Limb (tissue), 2 donors: ENCODE results near the gene BCAR3.
"Not testable (repeated sequence)": the region's sequence is repeated elsewhere in the genome, so short reads cannot be mapped to it uniquely, and the experiment has no call there.

Experiments used
- DNase-seq, 2 donors: peaks; one replicate each; pipeline ENCODE4 v3.0.0-alpha.2; 2016; ENCODE audit errors: extremely low spot score in 2 of 2

BCAR3 gene

GRCh38 chr1:93689521-93690223 lies 8.0 kb upstream of the BCAR3 start:
- DNase-seq = no peak

DNA sequence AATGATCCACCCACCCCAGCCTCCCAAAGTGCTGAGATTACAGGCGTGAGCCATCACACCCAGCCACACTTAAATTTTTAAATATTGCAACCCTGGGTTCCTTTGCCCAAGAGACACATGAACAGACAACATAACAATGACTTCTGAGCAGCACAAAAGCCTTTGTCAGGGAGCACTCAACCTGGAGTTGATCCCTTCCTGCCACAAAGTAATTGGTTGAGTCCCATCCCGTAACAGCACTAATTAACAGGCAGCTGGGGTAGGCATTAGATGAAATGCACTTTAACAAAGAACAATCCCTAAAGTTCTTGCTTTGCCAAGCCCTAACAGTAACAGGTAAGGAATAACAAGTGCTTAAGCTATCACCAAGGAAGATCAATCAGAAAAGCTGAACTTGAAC lies 5.9 kb upstream of the BCAR3 start:
- no peak for DNase-seq

- DNase-seq = no peak
Measured at GRCh38 chr1:93686504-93687250, 5.0 kb upstream of the BCAR3 start.

DNA sequence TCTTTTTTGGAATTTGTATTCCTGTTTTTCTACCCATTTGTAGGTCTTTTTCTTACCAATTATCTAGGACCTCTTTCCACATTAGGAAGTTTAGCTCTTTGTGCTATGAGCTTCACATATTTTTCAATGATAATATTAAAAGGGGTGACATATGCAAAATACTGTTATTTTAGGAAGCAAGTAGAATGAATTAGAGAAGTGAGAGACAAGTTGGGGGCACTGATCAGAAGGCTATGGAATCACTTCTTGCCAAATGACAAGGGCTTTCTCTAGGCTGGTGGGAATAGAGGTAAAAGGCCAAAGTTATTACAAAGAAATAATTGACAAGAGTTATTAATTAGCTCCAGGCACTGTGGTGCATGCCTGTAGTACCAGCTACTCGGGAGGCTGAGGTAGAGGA lies 4.3 kb upstream of the BCAR3 start:
- DNase-seq = no peak

DNA sequence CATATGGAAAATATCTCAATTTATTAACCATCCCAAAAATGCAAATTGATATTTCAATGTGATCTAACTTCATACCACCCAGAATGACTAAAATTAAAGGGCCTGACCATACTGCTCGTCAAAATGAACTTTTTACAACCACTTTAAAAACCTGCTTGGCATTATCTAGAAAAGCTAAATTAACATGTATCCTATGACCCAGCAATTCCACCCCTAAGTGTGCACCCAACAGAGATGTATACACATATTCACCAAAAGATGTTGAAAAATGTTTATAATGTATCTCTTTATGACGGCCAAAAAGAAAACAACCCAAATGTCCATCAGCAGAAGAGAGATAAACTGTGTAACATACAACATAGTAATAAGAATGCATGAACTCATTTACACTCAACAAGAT lies 1.6 kb upstream of the BCAR3 start:
- no peak for DNase-seq

DNA sequence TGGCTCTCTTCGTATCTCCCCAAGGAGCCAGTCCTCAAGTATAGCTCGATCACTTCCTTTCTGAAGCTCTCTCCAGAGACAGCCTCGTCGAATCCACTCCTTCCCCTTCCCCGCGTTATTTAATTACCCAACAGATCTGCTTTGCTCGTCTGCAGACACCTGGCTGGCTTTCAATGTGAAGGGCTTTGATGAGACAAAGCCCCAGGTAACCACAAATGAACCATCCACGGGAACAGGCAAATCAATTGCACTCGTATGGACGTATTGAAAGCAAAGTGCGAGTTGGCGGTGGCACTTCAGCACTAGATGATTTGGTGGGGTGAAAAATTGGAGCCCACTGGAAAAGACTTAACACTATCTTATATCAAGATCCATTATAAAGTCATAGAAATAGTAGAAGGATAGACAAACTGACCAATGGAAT lies 364 bp upstream of the BCAR3 start:
- DNase-seq = no peak

- DNase-seq = peak; percentile 73 to 81
Measured at GRCh38 chr1:93680420-93681100, 1.1 kb downstream of the BCAR3 start.

GRCh38 chr1:93680076-93680419 lies 1.6 kb downstream of the BCAR3 start:
- DNase-seq = no peak

GRCh38 chr1:93679546-93679945 lies 2.1 kb downstream of the BCAR3 start:
- DNase-seq = no peak

DNA sequence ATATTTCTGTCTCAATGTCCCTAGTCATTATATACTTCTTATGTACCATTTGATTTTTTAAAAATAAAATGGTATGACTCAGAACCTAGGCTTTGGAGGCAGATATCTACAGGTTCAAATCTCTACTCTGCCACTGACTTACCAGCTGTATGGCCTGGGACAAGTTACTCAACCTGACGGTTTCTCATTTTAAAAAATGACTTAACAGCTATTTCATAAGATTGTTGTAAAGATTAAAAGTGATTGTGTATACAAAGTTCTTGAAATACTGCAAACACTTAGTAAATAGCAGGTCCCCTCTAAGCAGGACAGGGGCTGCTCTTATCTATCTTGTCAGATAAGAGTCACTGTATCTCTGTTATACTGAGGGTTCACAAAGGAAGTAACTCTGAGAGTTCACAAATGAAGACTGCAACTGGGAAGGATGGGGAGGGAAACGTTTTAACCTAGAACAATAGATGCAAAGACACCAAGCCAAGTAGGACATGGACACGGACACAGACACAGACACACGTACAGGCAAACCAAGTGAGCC lies 2.6 kb downstream of the BCAR3 start:
- no peak for DNase-seq

DNA sequence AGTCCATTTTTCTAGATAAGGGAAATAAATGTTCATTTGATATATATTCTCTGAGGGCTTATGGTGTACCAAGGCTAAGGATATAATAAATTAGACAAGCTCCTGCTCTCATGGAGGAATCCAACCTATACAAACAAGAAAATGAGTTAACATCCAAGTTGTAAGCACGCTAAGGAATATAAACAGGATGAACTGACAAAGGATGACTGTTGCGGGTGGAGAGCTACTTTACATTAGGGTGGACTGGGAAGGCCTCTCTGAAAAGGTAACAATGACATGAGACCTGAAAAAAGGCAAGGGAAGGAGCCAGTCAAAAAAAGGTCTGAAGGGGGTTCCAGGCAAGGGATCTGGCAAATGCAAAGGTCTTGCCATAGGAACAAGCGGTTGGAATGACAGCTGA lies 3.1 kb downstream of the BCAR3 start:
- DNase-seq = no peak

DNA sequence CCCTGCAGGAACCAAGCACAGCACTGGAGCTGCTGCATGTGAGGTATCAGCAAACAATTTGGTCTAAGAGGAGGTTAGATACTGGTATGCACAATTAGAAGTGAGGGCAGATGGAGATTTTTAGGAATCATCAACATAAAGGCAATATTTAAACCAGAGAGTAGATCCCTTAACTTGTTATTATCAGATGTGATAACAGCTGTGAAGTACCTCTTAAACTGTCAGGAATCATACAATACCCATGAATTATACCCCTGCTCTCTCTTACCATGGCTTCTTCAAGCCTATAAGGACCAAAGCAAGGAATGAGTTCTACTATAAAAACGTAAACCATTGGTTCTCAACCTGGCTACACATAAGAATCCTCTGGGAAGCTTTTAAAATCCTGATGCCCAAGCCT lies 3.9 kb downstream of the BCAR3 start:
- DNase-seq = no peak

DNA sequence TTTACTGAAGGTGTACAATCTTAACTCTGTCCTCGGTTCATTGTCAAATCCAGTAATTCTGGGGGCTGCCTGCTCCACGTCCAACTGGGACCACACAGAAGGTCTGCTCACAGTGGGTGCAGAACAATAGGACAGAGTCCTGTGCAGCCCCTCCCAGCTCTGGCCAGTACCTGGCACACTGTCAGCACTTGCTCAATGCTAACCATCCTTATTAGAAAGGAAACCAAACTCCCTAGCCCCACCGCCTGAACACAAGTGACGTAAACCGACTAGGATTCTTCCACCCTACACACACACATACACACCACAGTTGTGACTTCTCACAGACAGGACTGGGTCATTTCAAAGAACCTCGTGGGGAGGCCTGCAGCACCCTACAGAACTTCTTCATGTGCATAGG lies 5.2 kb downstream of the BCAR3 start:
- DNase-seq = no peak

GRCh38 chr1:93675931-93676330 lies 5.7 kb downstream of the BCAR3 start:
- no peak for DNase-seq

GRCh38 chr1:93675271-93675670 lies 6.4 kb downstream of the BCAR3 start:
- DNase-seq = no peak

DNA sequence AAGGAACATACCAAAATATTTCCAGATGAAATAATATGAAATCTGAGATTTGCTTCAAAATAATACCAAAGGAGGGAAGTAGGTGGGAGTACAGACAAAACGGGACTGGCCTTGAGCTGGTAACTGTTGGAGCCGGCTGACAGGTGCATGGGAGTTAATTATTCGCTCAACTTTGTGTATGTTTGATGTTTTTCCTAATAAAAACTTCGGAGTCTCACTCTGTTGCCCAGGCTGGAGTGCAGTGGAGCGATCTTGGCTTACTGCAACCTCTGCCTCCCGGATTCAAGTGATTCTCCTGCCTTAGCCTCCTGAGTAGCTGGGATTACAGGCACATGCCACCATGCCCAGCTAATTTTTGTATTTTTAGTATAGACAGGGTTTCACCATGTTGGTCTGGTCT lies 7.6 kb downstream of the BCAR3 start:
- not testable (repeated sequence) for DNase-seq

DNA sequence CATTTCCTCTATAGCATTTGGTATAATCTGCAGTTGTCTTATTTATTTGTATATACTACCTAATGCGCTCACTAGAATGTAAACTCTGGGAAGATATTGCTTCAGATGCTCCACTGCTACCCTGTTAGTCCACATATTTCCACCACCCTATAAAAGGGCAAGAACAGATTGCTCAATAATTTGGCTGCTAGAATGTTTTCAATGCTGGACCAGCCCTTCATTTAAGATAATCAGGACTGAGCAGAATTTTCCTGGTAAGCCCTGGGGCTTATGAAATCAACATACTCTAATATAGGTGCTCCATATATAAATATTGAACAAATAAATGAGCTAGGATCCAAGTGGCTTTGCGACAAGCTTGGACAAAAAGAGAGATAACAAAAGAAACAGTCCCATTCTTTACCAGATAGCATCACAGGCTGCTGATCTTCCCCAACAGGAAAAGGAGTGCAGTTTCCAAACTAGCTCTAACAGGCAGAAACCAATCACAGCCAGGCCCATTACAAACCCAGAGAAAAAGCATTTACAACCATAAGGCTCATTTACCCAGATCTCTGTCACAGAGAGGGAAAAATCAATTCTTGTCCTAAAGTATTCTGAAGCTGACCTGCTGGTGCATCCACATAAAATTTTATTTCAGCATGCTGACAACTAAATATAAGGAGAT lies 8.3 kb downstream of the BCAR3 start:
- no peak for DNase-seq

- no peak for DNase-seq
Measured at GRCh38 chr1:93672477-93673162, 9.0 kb downstream of the BCAR3 start.

DNA sequence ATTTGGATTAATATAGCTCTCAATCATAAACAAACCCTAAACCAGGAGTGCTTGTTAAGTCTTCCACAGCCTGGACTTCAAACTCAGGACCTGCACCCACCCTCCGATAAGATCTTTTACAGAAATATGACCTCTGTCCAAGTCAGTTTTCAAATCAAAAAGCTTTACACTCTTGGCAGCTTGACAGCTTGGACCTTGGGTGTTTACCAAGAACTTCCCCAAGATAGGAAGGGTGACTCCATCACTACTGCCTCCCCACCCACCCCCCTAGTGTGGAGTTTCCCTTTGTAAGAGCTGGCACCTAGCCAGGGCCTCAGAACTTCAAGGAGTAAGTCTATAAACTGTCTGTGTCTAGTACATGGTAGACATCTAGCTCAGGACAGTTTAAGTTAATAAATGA lies 9.6 kb downstream of the BCAR3 start:
- no peak for DNase-seq

DNA sequence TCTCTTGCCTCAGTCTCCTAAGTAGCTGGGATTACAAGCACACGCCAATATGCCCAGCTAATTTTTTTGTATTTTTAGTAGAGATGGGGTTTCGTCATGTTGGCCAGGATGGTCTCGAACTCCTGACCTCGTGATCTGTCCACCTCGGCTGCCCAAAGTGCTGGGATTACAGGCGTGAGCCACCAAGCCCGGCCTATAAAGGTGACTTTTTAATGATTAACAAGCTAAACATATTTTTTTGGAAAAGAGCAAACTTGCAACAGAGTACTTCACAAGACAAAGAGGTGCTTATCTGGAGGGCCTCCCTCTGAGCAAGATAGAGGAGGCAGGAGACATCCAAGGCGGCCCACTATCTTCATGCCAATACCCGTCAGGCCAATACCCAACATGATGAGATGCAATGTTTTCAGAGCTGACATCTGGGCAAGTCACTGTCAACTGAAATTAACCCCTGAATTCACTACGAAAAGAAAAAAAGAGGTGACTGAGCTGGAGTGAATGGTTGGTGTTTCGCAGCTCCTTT lies 10.5 kb downstream of the BCAR3 start:
- no peak for DNase-seq

GRCh38 chr1:93670141-93670540 lies 11.5 kb downstream of the BCAR3 start:
- DNase-seq = no peak
